ENCODE results near the gene SPTSSB. TPM values are rescaled to one million over a fixed set of nuclear protein-coding genes. Genes with fewer than 3 reads are reported as not detected.

The SPTSSB gene
- total and polyA plus RNA-seq, 2 experiments from 2014 or later = 23.5 to 33.5 TPM

- ATAC-seq (no peak), DNase-seq (ENCODE audit: low spot score) (no peak)
- H3K36me3 Mint-ChIP-seq (ENCODE audit: low read depth) = peaks cover 20% of the 10 kb centered on the region; the same call in 2 of the 3 replicates
- no peak overlapping the region for H2AFZ ChIP-seq
- no peak overlapping the region for H3K4me3 ChIP-seq
- no peaks in the 10 kb centered on the region for H3K79me2 ChIP-seq (replicated peaks; ENCODE audit: insufficient read depth)
- no peaks in the 10 kb centered on the region for H3K27me3 ChIP-seq (ENCODE audit: insufficient read depth)
- no peak overlapping the region for H3K27ac Mint-ChIP-seq
- peaks cover 1% of the 10 kb centered on the region; the same call in 1 of the 2 replicates for H3K4me1 ChIP-seq (ENCODE audit: insufficient read depth)
- no peak overlapping the region for H3K4me2 ChIP-seq
- no peaks in the 10 kb centered on the region; the same call in 1 of the 2 replicates for H3K9me2 ChIP-seq (ENCODE audit: insufficient read depth)
- H4K20me1 ChIP-seq (replicated peaks; ENCODE audit: insufficient read depth) = no peaks in the 10 kb centered on the region
- peaks cover 15% of the 10 kb centered on the region; the same call in 2 of the 3 replicates for H3K9me3 Mint-ChIP-seq
- peaks cover 4% of the 10 kb centered on the region for H3K27me3 Mint-ChIP-seq (ENCODE audit: insufficient read depth, low read depth, poor library complexity)
- no peaks in the 10 kb centered on the region for H3K4me1 Mint-ChIP-seq
- H3K27ac ChIP-seq (ENCODE audit: low read depth) = no peak overlapping the region
- no peaks in the 10 kb centered on the region for H3F3A ChIP-seq (replicated peaks; ENCODE audit: low read depth)
- no peak overlapping the region for H3K4me3 Mint-ChIP-seq
- TF ChIP-seq, protein P1, sequence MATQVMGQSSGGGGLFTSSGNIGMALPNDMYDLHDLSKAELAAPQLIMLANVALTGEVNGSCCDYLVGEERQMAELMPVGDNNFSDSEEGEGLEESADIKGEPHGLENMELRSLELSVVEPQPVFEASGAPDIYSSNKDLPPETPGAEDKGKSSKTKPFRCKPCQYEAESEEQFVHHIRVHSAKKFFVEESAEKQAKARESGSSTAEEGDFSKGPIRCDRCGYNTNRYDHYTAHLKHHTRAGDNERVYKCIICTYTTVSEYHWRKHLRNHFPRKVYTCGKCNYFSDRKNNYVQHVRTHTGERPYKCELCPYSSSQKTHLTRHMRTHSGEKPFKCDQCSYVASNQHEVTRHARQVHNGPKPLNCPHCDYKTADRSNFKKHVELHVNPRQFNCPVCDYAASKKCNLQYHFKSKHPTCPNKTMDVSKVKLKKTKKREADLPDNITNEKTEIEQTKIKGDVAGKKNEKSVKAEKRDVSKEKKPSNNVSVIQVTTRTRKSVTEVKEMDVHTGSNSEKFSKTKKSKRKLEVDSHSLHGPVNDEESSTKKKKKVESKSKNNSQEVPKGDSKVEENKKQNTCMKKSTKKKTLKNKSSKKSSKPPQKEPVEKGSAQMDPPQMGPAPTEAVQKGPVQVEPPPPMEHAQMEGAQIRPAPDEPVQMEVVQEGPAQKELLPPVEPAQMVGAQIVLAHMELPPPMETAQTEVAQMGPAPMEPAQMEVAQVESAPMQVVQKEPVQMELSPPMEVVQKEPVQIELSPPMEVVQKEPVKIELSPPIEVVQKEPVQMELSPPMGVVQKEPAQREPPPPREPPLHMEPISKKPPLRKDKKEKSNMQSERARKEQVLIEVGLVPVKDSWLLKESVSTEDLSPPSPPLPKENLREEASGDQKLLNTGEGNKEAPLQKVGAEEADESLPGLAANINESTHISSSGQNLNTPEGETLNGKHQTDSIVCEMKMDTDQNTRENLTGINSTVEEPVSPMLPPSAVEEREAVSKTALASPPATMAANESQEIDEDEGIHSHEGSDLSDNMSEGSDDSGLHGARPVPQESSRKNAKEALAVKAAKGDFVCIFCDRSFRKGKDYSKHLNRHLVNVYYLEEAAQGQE (IDR thresholded peaks at IDR 0.05; ENCODE audit: unreplicated experiment) = no peak
- no peak for TF ChIP-seq ZNF331 (CRISPR knock-in tag; IDR thresholded peaks at IDR 0.05; ENCODE audit: low read depth)
- TF ChIP-seq ZNF114 (CRISPR knock-in tag; IDR thresholded peaks at IDR 0.05) = no peak
- no peak for TF ChIP-seq NANOG (IDR thresholded peaks at IDR 0.05; ENCODE audit: borderline replicate concordance)
- TF ChIP-seq POLR2AphosphoS5 (IDR thresholded peaks at IDR 0.05; ENCODE audit: low read depth) = no peak
- TF ChIP-seq STAT1 (IDR thresholded peaks at IDR 0.05; ENCODE audit: unreplicated experiment) = no peak
- no peak for TF ChIP-seq JUNB (IDR thresholded peaks at IDR 0.05; ENCODE audit: unreplicated experiment)
- TF ChIP-seq, protein P2, sequence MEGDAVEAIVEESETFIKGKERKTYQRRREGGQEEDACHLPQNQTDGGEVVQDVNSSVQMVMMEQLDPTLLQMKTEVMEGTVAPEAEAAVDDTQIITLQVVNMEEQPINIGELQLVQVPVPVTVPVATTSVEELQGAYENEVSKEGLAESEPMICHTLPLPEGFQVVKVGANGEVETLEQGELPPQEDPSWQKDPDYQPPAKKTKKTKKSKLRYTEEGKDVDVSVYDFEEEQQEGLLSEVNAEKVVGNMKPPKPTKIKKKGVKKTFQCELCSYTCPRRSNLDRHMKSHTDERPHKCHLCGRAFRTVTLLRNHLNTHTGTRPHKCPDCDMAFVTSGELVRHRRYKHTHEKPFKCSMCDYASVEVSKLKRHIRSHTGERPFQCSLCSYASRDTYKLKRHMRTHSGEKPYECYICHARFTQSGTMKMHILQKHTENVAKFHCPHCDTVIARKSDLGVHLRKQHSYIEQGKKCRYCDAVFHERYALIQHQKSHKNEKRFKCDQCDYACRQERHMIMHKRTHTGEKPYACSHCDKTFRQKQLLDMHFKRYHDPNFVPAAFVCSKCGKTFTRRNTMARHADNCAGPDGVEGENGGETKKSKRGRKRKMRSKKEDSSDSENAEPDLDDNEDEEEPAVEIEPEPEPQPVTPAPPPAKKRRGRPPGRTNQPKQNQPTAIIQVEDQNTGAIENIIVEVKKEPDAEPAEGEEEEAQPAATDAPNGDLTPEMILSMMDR (conservative IDR thresholded peaks at IDR 0.05; ENCODE audit: low read depth in 2 of 2) = no peak
- TF ChIP-seq EZH2phosphoT487 (IDR thresholded peaks at IDR 0.05; ENCODE audit: unreplicated experiment) = no peak
- no peak for TF ChIP-seq CREB1 (CRISPR knock-in tag; IDR thresholded peaks at IDR 0.05; ENCODE audit: low read depth)
- TF ChIP-seq, protein P3, sequence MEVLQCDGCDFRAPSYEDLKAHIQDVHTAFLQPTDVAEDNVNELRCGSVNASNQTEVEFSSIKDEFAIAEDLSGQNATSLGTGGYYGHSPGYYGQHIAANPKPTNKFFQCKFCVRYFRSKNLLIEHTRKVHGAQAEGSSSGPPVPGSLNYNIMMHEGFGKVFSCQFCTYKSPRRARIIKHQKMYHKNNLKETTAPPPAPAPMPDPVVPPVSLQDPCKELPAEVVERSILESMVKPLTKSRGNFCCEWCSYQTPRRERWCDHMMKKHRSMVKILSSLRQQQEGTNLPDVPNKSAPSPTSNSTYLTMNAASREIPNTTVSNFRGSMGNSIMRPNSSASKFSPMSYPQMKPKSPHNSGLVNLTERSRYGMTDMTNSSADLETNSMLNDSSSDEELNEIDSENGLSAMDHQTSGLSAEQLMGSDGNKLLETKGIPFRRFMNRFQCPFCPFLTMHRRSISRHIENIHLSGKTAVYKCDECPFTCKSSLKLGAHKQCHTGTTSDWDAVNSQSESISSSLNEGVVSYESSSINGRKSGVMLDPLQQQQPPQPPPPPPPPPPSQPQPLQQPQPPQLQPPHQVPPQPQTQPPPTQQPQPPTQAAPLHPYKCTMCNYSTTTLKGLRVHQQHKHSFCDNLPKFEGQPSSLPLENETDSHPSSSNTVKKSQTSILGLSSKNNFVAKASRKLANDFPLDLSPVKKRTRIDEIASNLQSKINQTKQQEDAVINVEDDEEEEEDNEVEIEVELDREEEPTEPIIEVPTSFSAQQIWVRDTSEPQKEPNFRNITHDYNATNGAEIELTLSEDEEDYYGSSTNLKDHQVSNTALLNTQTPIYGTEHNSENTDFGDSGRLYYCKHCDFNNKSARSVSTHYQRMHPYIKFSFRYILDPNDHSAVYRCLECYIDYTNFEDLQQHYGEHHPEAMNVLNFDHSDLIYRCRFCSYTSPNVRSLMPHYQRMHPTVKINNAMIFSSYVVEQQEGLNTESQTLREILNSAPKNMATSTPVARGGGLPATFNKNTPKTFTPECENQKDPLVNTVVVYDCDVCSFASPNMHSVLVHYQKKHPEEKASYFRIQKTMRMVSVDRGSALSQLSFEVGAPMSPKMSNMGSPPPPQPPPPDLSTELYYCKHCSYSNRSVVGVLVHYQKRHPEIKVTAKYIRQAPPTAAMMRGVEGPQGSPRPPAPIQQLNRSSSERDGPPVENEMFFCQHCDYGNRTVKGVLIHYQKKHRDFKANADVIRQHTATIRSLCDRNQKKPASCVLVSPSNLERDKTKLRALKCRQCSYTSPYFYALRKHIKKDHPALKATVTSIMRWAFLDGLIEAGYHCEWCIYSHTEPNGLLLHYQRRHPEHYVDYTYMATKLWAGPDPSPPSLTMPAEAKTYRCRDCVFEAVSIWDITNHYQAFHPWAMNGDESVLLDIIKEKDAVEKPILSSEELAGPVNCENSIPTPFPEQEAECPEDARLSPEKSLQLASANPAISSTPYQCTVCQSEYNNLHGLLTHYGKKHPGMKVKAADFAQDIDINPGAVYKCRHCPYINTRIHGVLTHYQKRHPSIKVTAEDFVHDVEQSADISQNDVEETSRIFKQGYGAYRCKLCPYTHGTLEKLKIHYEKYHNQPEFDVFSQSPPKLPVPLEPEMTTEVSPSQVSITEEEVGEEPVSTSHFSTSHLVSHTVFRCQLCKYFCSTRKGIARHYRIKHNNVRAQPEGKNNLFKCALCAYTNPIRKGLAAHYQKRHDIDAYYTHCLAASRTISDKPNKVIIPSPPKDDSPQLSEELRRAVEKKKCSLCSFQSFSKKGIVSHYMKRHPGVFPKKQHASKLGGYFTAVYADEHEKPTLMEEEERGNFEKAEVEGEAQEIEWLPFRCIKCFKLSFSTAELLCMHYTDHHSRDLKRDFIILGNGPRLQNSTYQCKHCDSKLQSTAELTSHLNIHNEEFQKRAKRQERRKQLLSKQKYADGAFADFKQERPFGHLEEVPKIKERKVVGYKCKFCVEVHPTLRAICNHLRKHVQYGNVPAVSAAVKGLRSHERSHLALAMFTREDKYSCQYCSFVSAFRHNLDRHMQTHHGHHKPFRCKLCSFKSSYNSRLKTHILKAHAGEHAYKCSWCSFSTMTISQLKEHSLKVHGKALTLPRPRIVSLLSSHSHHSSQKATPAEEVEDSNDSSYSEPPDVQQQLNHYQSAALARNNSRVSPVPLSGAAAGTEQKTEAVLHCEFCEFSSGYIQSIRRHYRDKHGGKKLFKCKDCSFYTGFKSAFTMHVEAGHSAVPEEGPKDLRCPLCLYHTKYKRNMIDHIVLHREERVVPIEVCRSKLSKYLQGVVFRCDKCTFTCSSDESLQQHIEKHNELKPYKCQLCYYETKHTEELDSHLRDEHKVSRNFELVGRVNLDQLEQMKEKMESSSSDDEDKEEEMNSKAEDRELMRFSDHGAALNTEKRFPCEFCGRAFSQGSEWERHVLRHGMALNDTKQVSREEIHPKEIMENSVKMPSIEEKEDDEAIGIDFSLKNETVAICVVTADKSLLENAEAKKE (CRISPR knock-in tag; IDR thresholded peaks at IDR 0.05) = no peak
- TF ChIP-seq EZH2 (IDR thresholded peaks at IDR 0.05; ENCODE audit: low read depth, unreplicated experiment) = no peak
- H3K36me3 ChIP-seq (ENCODE audit: insufficient read depth) = no peaks in the 10 kb centered on the region
Observed at GRCh38 chr3:161401389-161401788, 30.1 kb upstream of the SPTSSB start.

Data from GM23338 (cell line).